OCI-LY1 (cell line): Measurements from ENCODE around the gene RPS6KA2.

ENCODE experiments used
- H2AFZ ChIP-seq: fragments of 200-600 bp; sonication (generic), shearing (Covaris generic); 2 replicates; pipeline ENCODE4 v1.6.0; 2014; ENCODE audit warnings: antibody characterized with exemption, mild to moderate bottlenecking, low read length
- H3F3A ChIP-seq: fragments of 200-600 bp; sonication (generic), shearing (Covaris generic); 2 replicates; pipeline ENCODE4 v1.6.0; 2014; ENCODE audit warnings: mild to moderate bottlenecking, antibody characterized with exemption, low read length, moderate library complexity; ENCODE audit not compliant: insufficient read depth
- H3K27ac ChIP-seq: fragments of 200-600 bp; sonication (generic); 2 replicates; pipeline ENCODE4 v1.5.1; 2014; ENCODE audit warnings: low read length, mixed run types, mild to moderate bottlenecking, low read depth; ENCODE audit not compliant: poor library complexity, severe bottlenecking
- H3K27me3 ChIP-seq: fragments of 200-600 bp; sonication (generic); 2 replicates; pipeline ENCODE4 v1.6.0; 2014; ENCODE audit warnings: antibody characterized with exemption, mild to moderate bottlenecking, low read length, moderate library complexity; ENCODE audit not compliant: insufficient read depth
- H3K36me3 ChIP-seq: fragments of 200-600 bp; sonication (generic); 2 replicates; pipeline ENCODE4 v1.6.1; 2014; ENCODE audit warnings: mild to moderate bottlenecking, antibody characterized with exemption, low read length, moderate library complexity, mixed read lengths; ENCODE audit not compliant: insufficient read depth
- H3K4me1 ChIP-seq: fragments of 200-600 bp; sonication (generic); 2 replicates; pipeline ENCODE4 v1.5.1; 2014; ENCODE audit warnings: mild to moderate bottlenecking, low read length, moderate library complexity; ENCODE audit not compliant: insufficient read depth, severe bottlenecking
- H3K4me2 ChIP-seq: fragments of 200-600 bp; sonication (generic), shearing (Covaris generic); 2 replicates; pipeline ENCODE4 v1.6.1; 2014; ENCODE audit warnings: low read length
- H3K4me3 ChIP-seq: fragments of 200-600 bp; sonication (generic); 2 replicates; pipeline ENCODE4 v1.5.1; 2014; ENCODE audit warnings: low read length, low read depth, mild to moderate bottlenecking, mixed read lengths; ENCODE audit not compliant: poor library complexity, severe bottlenecking
- H3K79me2 ChIP-seq: fragments of 200-600 bp; shearing (Covaris generic); 2 replicates; pipeline ENCODE4 v1.6.1; 2016; ENCODE audit warnings: mixed run types, low read length, mixed read lengths; ENCODE audit not compliant: insufficient read depth
- H3K9ac ChIP-seq: fragments of 200-600 bp; sonication (generic), shearing (Covaris generic); 2 replicates; pipeline ENCODE4 v1.6.1; 2014; ENCODE audit warnings: mild to moderate bottlenecking, low read length, mixed read lengths
- H3K9me2 ChIP-seq: fragments of 200-600 bp; sonication (generic), shearing (Covaris generic); 2 replicates; pipeline ENCODE4 v1.6.1; 2014; ENCODE audit warnings: low read depth, mild to moderate bottlenecking, low read length, mixed read lengths
- H3K9me3 ChIP-seq: fragments of 200-600 bp; shearing (Covaris generic); 2 replicates; pipeline ENCODE4 v1.6.1; 2014; ENCODE audit warnings: low read length, mixed read lengths
- H4K20me1 ChIP-seq: fragments of 200-600 bp; sonication (generic), shearing (Covaris generic); 2 replicates; pipeline ENCODE4 v1.6.0; 2016; ENCODE audit warnings: mild to moderate bottlenecking, low read length; ENCODE audit not compliant: insufficient read depth
- EZH2 ChIP-seq: fragments of 200-600 bp; sonication (generic), shearing (Covaris generic); IDR thresholded peaks from 2 replicates; pipeline ENCODE4 v1.8.0; 2017; ENCODE audit warnings: borderline replicate concordance, mixed run types, mild to moderate bottlenecking, antibody characterized with exemption, low read length, moderate library complexity, mixed read lengths
- TF ChIP-seq, protein P1 (sequence below): fragments of 200-600 bp; sonication (generic), shearing (Covaris generic); IDR thresholded peaks from 2 replicates; pipeline ENCODE4 v1.5.1; 2017; ENCODE audit warnings: mild to moderate bottlenecking, antibody characterized with exemption, low read length, moderate library complexity, mixed read lengths

The RPS6KA2 gene

DNA sequence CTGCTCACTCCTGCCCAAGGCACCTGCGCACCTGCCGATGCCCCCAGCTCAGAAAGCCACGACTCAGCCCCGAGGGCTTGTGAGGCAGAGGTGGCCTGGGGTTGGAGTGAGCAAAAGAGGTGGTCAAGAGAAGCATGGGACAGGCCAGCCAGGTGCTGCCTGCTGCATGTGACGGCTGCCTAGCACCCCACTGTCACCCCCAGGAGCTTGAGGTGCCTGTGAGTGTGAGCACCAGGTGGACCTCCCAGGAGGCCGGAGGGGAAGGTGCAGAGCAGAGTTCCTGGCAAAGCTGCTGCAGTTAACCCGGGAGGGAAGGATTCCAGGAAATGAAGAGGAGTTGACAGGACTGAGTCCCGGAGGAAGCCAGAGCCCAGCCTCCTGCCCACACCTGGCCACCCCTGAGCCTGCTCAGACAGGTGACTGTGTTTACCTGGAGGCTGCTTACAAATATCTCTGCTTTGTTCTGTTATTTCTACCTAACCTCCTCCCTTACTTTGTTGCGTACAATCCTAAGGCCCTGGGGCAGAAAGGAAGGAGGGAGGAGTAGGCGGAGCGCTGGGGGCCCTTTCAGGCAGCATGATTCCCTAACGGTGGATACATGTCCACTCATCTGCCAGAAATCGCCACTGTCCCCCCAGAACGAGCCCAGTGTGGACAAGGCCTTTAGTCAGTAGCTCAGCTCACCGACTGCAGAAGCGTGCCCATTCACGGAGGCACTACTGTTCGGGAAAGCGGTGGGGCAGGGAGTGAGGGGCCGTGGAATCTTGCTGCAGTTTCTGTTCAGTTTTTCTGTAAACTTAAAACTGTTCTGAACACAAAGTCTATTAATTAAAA is 156.8 kb downstream of the RPS6KA2 start:
- Histone ChIP-seq H4K20me1 (no peaks in the 10 kb centered on the region), H3K27ac (no peak overlapping the region), H3F3A (no peaks in the 10 kb centered on the region), H3K4me2 (no peak overlapping the region), H3K9me2 (no peaks in the 10 kb centered on the region), H3K4me3 (no peak overlapping the region), H3K4me1 (peaks cover 42% of the 10 kb centered on the region), H3K9me3 (no peaks in the 10 kb centered on the region), H3K27me3 (no peaks in the 10 kb centered on the region), H3K9ac (no peak overlapping the region), H3K36me3 (no peaks in the 10 kb centered on the region), H2AFZ (no peak overlapping the region), H3K79me2 (no peaks in the 10 kb centered on the region)
- TF ChIP-seq EZH2: no peak
- TF ChIP-seq, protein P1, sequence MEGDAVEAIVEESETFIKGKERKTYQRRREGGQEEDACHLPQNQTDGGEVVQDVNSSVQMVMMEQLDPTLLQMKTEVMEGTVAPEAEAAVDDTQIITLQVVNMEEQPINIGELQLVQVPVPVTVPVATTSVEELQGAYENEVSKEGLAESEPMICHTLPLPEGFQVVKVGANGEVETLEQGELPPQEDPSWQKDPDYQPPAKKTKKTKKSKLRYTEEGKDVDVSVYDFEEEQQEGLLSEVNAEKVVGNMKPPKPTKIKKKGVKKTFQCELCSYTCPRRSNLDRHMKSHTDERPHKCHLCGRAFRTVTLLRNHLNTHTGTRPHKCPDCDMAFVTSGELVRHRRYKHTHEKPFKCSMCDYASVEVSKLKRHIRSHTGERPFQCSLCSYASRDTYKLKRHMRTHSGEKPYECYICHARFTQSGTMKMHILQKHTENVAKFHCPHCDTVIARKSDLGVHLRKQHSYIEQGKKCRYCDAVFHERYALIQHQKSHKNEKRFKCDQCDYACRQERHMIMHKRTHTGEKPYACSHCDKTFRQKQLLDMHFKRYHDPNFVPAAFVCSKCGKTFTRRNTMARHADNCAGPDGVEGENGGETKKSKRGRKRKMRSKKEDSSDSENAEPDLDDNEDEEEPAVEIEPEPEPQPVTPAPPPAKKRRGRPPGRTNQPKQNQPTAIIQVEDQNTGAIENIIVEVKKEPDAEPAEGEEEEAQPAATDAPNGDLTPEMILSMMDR: no peak

DNA sequence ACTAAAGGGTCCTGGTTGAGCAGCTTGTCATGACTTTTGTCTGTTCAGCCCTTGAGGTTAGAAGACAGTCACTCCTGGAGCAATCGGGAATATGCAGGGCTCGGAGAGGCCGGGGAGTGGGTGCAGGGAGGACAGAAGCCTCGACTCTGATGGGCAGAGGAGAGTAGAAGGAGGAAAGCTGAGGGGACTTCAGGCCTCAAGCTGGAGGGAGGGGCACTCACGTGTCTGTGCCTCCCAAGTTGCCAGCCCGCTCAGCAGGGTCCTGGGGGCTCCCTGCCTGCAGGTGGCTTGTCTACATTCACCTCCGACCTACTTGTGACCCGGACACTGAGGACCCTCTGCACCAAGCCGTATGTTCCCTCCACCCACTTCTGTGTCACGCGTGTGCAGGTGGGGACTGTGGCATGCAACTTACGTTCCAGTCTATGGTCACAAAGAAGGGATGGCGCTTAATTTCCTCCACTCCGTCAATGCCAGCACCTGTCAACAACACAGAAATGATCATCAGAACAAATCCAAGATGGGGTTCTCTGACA is 157.6 kb downstream of the RPS6KA2 start:
- Histone ChIP-seq H2AFZ (no peak overlapping the region), H3K9me2 (no peaks in the 10 kb centered on the region), H3K9ac (no peak overlapping the region), H3K27me3 (no peaks in the 10 kb centered on the region), H3F3A (no peaks in the 10 kb centered on the region), H3K4me3 (no peak overlapping the region), H3K79me2 (no peaks in the 10 kb centered on the region), H3K4me2 (no peak overlapping the region; the same call in 1 of the 2 replicates), H3K4me1 (peaks cover 41% of the 10 kb centered on the region), H3K36me3 (no peaks in the 10 kb centered on the region), H3K27ac (no peak overlapping the region), H4K20me1 (no peaks in the 10 kb centered on the region), H3K9me3 (no peaks in the 10 kb centered on the region)
- TF ChIP-seq EZH2: no peak
- TF ChIP-seq, protein P1: no peak

DNA sequence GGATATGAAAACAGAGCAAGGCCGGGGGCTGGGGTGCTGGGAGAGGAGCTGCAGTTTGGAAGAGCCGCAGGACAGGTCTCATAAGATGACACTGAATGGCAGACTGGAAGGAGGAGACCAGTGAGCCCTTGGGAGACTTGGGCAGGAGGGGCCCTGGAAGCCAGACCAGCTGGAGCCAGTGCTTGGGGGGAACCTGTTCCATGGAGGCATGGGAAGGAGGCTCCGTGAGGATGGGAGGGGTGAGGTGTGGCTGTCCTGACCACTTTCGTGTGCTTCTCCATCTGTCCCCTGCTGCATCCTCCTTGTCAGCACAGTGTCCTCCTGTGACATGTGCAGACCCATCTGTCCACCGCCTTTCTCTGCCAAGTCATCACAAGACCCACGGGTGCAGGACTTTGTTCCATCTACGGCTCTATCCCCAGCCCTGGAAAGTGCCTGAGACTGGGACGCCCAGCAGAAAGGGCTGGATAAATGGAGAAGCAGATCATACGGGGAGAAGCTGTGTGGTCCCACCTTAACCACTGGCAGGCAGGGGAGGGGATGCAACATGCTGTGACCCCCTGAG is 159.5 kb downstream of the RPS6KA2 start:
- Histone ChIP-seq H3K4me2 (no peak overlapping the region), H3K4me1 (peaks cover 53% of the 10 kb centered on the region), H3K27me3 (no peaks in the 10 kb centered on the region), H3K79me2 (no peaks in the 10 kb centered on the region), H3K9ac (no peak overlapping the region), H2AFZ (no peak overlapping the region), H3F3A (no peaks in the 10 kb centered on the region), H3K4me3 (no peak overlapping the region), H3K9me3 (no peaks in the 10 kb centered on the region), H3K27ac (no peak overlapping the region), H3K36me3 (no peaks in the 10 kb centered on the region), H4K20me1 (no peaks in the 10 kb centered on the region), H3K9me2 (no peaks in the 10 kb centered on the region)
- TF ChIP-seq, protein P1: no peak
- no peak for TF ChIP-seq EZH2
